HEK293T (cell line): ENCODE measurements around the gene C13orf42.

ENCODE experiments used
- BHLHE40 ChIP-seq: fragments of 450-650 bp; IDR thresholded peaks from 2 replicates; pipeline ENCODE4 v1.6.1; 2016; ENCODE audit warnings: mild to moderate bottlenecking, moderate library complexity, borderline replicate concordance
- ELF4 ChIP-seq: fragments of 450-650 bp; IDR thresholded peaks from 2 replicates; pipeline ENCODE4 v1.6.1; 2017; ENCODE audit warnings: antibody characterized with exemption
- FOXM1 ChIP-seq: fragments of 450-650 bp; IDR thresholded peaks from 2 replicates; pipeline ENCODE4 v1.6.1; 2017; ENCODE audit warnings: mild to moderate bottlenecking, borderline replicate concordance
- SP1 ChIP-seq: fragments of 450-650 bp; IDR thresholded peaks from 2 replicates; pipeline ENCODE4 v1.6.1; 2017
- SUZ12 ChIP-seq: fragments of 450-650 bp; IDR thresholded peaks from 2 replicates; pipeline ENCODE4 v1.6.1; 2016; ENCODE audit warnings: mild to moderate bottlenecking
- TARDBP ChIP-seq: fragments of 450-650 bp; IDR thresholded peaks from 2 replicates; pipeline ENCODE4 v1.6.1; 2016
- ZNF384 ChIP-seq: fragments of 450-650 bp; IDR thresholded peaks from 2 replicates; pipeline ENCODE4 v1.6.1; 2016

GRCh38 chr13:51035469-51035868, 75.6 kb downstream of the C13orf42 start:
- TF ChIP-seq SP1: no peak
- TF ChIP-seq TARDBP: no peak
- no peak for TF ChIP-seq ELF4
- TF ChIP-seq FOXM1: no peak
- TF ChIP-seq BHLHE40: no peak
- TF ChIP-seq ZNF384: no peak
- no peak for TF ChIP-seq SUZ12
